Body of pancreas (tissue), 4 donors: ENCODE measurements around the gene ABHD16A.

Experiments
- POLR2A ChIP-seq, 3 donors: fragments of 450-650 bp; IDR thresholded peaks; one replicate each; pipeline ENCODE4 v1.6.1; 2016; ENCODE audit warnings: antibody characterized with exemption in 3 of 3, mild to moderate bottlenecking in 2 of 3
- TF ChIP-seq, protein P1 (sequence below), 7 experiments: fragments of 450-650 bp in 4 of 7; fragments of 200-600 bp in 3 of 7; sonication (generic) in 3 of 7; IDR thresholded peaks; one replicate each; pipeline ENCODE4 v1.5.1; 2016 to 2019; ENCODE audit warnings: antibody characterized with exemption in 7 of 7

DNA sequence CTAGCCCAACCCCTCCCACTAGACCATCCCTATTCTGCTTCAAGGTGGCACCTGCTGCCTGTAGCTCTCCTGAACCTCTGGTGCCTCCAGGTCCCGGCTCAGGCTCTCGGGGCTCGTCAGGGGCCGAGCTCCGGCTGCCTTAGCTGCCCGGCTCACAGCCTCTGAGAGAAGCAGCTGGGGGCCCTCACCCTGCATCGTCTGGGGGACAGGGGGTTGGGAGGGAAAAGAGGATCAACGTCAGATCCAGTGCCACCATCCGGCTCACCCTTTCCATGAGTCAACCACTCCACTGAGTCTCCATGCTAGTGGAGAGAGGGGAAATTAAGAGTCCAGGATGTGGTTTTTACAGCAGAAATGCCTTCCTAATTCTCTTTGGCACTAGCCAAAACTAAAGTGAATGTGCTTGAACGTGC is 63.7 kb downstream of the ABHD16A start:
- TF ChIP-seq, protein P1, sequence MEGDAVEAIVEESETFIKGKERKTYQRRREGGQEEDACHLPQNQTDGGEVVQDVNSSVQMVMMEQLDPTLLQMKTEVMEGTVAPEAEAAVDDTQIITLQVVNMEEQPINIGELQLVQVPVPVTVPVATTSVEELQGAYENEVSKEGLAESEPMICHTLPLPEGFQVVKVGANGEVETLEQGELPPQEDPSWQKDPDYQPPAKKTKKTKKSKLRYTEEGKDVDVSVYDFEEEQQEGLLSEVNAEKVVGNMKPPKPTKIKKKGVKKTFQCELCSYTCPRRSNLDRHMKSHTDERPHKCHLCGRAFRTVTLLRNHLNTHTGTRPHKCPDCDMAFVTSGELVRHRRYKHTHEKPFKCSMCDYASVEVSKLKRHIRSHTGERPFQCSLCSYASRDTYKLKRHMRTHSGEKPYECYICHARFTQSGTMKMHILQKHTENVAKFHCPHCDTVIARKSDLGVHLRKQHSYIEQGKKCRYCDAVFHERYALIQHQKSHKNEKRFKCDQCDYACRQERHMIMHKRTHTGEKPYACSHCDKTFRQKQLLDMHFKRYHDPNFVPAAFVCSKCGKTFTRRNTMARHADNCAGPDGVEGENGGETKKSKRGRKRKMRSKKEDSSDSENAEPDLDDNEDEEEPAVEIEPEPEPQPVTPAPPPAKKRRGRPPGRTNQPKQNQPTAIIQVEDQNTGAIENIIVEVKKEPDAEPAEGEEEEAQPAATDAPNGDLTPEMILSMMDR (IDR thresholded peaks at IDR 0.05): no peak
- no peak for TF ChIP-seq POLR2A (IDR thresholded peaks at IDR 0.05)
